ENCODE results near the gene TTYH3. TPM values are rescaled to one million over a fixed set of nuclear protein-coding genes. Genes with fewer than 3 reads are reported as not detected.
A peak's percentile ranks its signal among the peaks of the same experiment; 100 is the strongest.

TTYH3 gene
- total RNA-seq, 1 experiment from 2014 or later, result 178 TPM

DNA sequence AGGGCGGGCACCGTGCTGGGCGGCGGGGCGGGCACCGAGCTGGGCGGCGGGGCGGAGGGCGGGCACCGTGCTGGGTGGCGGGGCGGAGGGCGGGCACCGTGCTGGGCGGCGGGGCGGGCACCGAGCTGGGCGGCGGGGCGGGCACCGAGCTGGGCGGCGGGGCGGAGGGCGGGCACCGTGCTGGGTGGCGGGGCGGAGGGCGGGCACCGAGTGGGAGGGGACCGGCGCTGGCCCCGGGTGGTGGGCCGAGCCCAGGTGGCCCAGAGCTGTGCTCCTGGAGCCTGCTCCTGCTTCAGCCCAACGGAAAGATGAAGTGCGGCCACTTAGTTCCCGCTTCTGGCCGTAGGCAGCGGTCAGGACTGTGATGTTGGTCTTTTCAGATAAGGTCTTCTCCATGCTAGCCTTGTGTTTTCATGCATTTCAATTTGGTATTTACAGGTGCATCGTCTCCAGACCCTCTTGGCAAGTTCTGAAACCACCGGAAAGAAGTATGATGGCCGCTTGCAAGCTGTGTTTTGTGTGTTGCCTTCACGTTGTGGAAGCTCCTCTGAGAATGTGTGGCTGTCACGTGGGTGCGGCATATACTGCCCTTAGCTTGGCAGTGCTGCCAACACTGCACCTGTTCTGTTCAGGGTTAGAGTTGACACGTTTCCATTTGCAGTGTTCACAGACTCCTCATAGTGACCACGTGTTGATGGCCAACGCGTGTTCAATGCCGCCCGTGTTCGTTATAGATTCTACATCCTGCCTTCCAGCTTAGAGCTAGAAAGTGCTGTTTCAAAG is 47.8 kb upstream of the TTYH3 start:
- Mint-ChIP-seq H3K4me1 (peaks cover 16% of the 10 kb centered on the region), H3K36me3 (0 out of 2 replicates have a peak, but pooled peaks cover 3% of the 10 kb centered on the region), H3K27me3 (ENCODE audit: low read depth) (no peaks in the 10 kb centered on the region), H3K4me3 (no peak overlapping the region), H3K27ac (peak overlapping the region; percentile 72; the same call in 1 of the 2 replicates), H3K9me3 (no peaks in the 10 kb centered on the region)
- DNase-seq (ENCODE audit: low spot score), result no peak
- TF ChIP-seq NR2C2 (CRISPR knock-in tag; IDR thresholded peaks at IDR 0.05), result no peak
- no peak for TF ChIP-seq GABPB1 (CRISPR knock-in tag; IDR thresholded peaks at IDR 0.05)
- TF ChIP-seq KAT7 (CRISPR knock-in tag; IDR thresholded peaks at IDR 0.05; ENCODE audit: borderline replicate concordance), result no peak
- no peak for TF ChIP-seq FOXJ3 (CRISPR knock-in tag; IDR thresholded peaks at IDR 0.05; ENCODE audit: borderline replicate concordance)
- TF ChIP-seq, protein P1, sequence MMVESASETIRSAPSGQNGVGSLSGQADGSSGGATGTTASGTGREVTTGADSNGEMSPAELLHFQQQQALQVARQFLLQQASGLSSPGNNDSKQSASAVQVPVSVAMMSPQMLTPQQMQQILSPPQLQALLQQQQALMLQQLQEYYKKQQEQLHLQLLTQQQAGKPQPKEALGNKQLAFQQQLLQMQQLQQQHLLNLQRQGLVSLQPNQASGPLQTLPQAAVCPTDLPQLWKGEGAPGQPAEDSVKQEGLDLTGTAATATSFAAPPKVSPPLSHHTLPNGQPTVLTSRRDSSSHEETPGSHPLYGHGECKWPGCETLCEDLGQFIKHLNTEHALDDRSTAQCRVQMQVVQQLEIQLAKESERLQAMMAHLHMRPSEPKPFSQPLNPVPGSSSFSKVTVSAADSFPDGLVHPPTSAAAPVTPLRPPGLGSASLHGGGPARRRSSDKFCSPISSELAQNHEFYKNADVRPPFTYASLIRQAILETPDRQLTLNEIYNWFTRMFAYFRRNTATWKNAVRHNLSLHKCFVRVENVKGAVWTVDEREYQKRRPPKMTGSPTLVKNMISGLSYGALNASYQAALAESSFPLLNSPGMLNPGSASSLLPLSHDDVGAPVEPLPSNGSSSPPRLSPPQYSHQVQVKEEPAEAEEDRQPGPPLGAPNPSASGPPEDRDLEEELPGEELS (CRISPR knock-in tag; IDR thresholded peaks at IDR 0.05), result no peak
- TF ChIP-seq, protein P2, sequence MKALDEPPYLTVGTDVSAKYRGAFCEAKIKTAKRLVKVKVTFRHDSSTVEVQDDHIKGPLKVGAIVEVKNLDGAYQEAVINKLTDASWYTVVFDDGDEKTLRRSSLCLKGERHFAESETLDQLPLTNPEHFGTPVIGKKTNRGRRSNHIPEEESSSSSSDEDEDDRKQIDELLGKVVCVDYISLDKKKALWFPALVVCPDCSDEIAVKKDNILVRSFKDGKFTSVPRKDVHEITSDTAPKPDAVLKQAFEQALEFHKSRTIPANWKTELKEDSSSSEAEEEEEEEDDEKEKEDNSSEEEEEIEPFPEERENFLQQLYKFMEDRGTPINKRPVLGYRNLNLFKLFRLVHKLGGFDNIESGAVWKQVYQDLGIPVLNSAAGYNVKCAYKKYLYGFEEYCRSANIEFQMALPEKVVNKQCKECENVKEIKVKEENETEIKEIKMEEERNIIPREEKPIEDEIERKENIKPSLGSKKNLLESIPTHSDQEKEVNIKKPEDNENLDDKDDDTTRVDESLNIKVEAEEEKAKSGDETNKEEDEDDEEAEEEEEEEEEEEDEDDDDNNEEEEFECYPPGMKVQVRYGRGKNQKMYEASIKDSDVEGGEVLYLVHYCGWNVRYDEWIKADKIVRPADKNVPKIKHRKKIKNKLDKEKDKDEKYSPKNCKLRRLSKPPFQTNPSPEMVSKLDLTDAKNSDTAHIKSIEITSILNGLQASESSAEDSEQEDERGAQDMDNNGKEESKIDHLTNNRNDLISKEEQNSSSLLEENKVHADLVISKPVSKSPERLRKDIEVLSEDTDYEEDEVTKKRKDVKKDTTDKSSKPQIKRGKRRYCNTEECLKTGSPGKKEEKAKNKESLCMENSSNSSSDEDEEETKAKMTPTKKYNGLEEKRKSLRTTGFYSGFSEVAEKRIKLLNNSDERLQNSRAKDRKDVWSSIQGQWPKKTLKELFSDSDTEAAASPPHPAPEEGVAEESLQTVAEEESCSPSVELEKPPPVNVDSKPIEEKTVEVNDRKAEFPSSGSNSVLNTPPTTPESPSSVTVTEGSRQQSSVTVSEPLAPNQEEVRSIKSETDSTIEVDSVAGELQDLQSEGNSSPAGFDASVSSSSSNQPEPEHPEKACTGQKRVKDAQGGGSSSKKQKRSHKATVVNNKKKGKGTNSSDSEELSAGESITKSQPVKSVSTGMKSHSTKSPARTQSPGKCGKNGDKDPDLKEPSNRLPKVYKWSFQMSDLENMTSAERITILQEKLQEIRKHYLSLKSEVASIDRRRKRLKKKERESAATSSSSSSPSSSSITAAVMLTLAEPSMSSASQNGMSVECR (CRISPR knock-in tag; IDR thresholded peaks at IDR 0.05; ENCODE audit: borderline replicate concordance), result no peak
- no peak for TF ChIP-seq ESRRA (CRISPR knock-in tag; IDR thresholded peaks at IDR 0.05; ENCODE audit: borderline replicate concordance)
- no peak for TF ChIP-seq RORB (CRISPR knock-in tag; IDR thresholded peaks at IDR 0.05)
- TF ChIP-seq, protein P3, sequence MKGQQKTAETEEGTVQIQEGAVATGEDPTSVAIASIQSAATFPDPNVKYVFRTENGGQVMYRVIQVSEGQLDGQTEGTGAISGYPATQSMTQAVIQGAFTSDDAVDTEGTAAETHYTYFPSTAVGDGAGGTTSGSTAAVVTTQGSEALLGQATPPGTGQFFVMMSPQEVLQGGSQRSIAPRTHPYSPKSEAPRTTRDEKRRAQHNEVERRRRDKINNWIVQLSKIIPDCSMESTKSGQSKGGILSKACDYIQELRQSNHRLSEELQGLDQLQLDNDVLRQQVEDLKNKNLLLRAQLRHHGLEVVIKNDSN (CRISPR knock-in tag; IDR thresholded peaks at IDR 0.05), result no peak
- no peak for TF ChIP-seq SOX15 (CRISPR knock-in tag; IDR thresholded peaks at IDR 0.05)
- TF ChIP-seq IRF2 (CRISPR knock-in tag; IDR thresholded peaks at IDR 0.05; ENCODE audit: borderline replicate concordance, low read depth), result no peak
- TF ChIP-seq, protein P4, sequence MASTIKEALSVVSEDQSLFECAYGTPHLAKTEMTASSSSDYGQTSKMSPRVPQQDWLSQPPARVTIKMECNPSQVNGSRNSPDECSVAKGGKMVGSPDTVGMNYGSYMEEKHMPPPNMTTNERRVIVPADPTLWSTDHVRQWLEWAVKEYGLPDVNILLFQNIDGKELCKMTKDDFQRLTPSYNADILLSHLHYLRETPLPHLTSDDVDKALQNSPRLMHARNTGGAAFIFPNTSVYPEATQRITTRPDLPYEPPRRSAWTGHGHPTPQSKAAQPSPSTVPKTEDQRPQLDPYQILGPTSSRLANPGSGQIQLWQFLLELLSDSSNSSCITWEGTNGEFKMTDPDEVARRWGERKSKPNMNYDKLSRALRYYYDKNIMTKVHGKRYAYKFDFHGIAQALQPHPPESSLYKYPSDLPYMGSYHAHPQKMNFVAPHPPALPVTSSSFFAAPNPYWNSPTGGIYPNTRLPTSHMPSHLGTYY (CRISPR knock-in tag; IDR thresholded peaks at IDR 0.05), result no peak
- POLR2A ChIA-PET, result no interaction called here
- CTCF ChIA-PET, result interaction anchor here (0.6 to 2.2 kb wide), 4 partner anchors 10 to 214 kb away, joined by 3 to 7 read pairs (median 6); no protein-coding TSS in a partner anchor
- ATAC-seq, result no peak

DNA sequence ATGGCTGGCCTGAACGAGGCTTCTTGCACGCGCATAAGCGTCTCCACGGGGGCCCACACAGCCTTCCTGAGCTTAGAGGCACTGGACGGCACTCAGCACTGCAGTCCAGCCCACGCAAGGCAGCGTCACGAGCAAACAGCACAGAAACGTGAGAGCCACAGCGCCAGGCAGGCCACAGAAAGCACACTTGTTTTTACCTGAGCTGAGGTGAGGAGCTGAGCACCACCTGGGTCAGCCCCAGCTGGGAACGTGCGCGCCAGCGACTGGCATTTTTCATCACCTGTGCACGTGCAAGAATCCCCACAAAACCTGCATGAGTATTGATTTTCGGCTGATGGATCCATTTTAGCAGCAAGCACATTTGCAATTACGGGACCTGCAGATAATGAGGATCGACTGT is 46.3 kb upstream of the TTYH3 start:
- DNase-seq (ENCODE audit: low spot score) (no peak), ATAC-seq (no peak)
- H3K27ac Mint-ChIP-seq, result peak overlapping the region; percentile 85
- no peaks in the 10 kb centered on the region for H3K27me3 Mint-ChIP-seq (ENCODE audit: low read depth)
- peaks cover 16% of the 10 kb centered on the region for H3K4me1 Mint-ChIP-seq
- CTCF ChIA-PET, result interaction anchor here (0.7 to 2.4 kb wide), 12 partner anchors 9 to 154 kb away, joined by 3 to 11 read pairs (median 3); no protein-coding TSS in a partner anchor
- H3K9me3 Mint-ChIP-seq, result no peaks in the 10 kb centered on the region
- POLR2A ChIA-PET, result interaction anchor here (0.6 kb wide), 1 partner anchor 26 kb away, joined by 3 read pairs; the partner anchor contains the start of gene IQCE
- H3K4me3 Mint-ChIP-seq, result no peak overlapping the region
- H3K36me3 Mint-ChIP-seq, result 0 out of 2 replicates have a peak, but pooled peaks cover 3% of the 10 kb centered on the region
- TF ChIP-seq, protein P5, sequence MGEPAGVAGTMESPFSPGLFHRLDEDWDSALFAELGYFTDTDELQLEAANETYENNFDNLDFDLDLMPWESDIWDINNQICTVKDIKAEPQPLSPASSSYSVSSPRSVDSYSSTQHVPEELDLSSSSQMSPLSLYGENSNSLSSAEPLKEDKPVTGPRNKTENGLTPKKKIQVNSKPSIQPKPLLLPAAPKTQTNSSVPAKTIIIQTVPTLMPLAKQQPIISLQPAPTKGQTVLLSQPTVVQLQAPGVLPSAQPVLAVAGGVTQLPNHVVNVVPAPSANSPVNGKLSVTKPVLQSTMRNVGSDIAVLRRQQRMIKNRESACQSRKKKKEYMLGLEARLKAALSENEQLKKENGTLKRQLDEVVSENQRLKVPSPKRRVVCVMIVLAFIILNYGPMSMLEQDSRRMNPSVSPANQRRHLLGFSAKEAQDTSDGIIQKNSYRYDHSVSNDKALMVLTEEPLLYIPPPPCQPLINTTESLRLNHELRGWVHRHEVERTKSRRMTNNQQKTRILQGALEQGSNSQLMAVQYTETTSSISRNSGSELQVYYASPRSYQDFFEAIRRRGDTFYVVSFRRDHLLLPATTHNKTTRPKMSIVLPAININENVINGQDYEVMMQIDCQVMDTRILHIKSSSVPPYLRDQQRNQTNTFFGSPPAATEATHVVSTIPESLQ (CRISPR knock-in tag; IDR thresholded peaks at IDR 0.05), result no peak
- TF ChIP-seq MYBL2 (CRISPR knock-in tag; IDR thresholded peaks at IDR 0.05), result no peak
- TF ChIP-seq NFE2L1 (CRISPR knock-in tag; IDR thresholded peaks at IDR 0.05), result no peak
- TF ChIP-seq SMAD3 (CRISPR knock-in tag; IDR thresholded peaks at IDR 0.05; ENCODE audit: borderline replicate concordance), result no peak
- TF ChIP-seq, protein P4 (CRISPR knock-in tag; IDR thresholded peaks at IDR 0.05), result no peak
- no peak for TF ChIP-seq KAT7 (CRISPR knock-in tag; IDR thresholded peaks at IDR 0.05; ENCODE audit: borderline replicate concordance)
- TF ChIP-seq ZNF138 (CRISPR knock-in tag; conservative IDR thresholded peaks at IDR 0.05), result no peak
- no peak for TF ChIP-seq ATF1 (CRISPR knock-in tag; IDR thresholded peaks at IDR 0.05)
- TF ChIP-seq, protein P6, sequence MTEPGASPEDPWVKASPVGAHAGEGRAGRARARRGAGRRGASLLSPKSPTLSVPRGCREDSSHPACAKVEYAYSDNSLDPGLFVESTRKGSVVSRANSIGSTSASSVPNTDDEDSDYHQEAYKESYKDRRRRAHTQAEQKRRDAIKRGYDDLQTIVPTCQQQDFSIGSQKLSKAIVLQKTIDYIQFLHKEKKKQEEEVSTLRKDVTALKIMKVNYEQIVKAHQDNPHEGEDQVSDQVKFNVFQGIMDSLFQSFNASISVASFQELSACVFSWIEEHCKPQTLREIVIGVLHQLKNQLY (CRISPR knock-in tag; IDR thresholded peaks at IDR 0.05), result no peak
- no peak for TF ChIP-seq ZNF232 (CRISPR knock-in tag; IDR thresholded peaks at IDR 0.05)
- TF ChIP-seq, protein P3 (CRISPR knock-in tag; IDR thresholded peaks at IDR 0.05), result no peak
